Neural cell (in vitro differentiated cells): Measurements from ENCODE around the gene STPG4.

Experiments used
- EZH2 ChIP-seq: fragments of 200-600, 300-800 bp; shearing (Covaris generic), sonication (generic); IDR thresholded peaks from 2 replicates; pipeline ENCODE4 v1.6.1; 2014; ENCODE audit warnings: antibody characterized with exemption, low read length, borderline replicate concordance, mild to moderate bottlenecking; ENCODE audit not compliant: insufficient read depth, poor library complexity, severe bottlenecking
- MXI1 ChIP-seq: fragments of 450-650 bp; conservative IDR thresholded peaks from 2 replicates; pipeline ENCODE4 v1.6.1; 2014; ENCODE audit warnings: antibody characterized with exemption, mild to moderate bottlenecking; ENCODE audit not compliant: poor library complexity, severe bottlenecking
- TAF1 ChIP-seq: IDR thresholded peaks from 2 replicates; pipeline ENCODE4 v1.6.1; 2012; ENCODE audit warnings: low read depth
- TF ChIP-seq, protein P1 (sequence below): fragments of 450-650 bp; IDR thresholded peaks from 2 replicates; pipeline ENCODE4 v1.5.1; 2014; ENCODE audit warnings: antibody characterized with exemption, mild to moderate bottlenecking, moderate library complexity; ENCODE audit not compliant: poor library complexity, severe bottlenecking

DNA sequence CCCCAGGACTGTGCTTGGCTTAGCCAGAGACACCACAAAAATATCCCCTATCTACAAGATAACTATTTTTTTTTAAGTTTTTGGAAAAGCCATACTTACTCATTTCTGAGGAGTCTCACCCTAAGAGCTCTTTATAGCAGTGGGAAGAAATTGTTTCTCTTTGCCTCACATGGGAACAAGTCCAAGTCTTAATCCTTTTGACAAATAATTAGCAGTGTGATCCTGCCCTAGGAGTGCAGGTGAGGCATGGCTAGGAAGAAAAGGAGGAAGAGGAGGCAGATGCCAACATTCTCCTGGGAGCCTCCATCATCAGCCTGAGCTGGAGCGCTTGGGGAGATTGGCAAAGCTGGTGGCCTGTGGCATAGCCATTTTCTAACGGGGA lies 115.6 kb downstream of the STPG4 start:
- TF ChIP-seq, protein P1, sequence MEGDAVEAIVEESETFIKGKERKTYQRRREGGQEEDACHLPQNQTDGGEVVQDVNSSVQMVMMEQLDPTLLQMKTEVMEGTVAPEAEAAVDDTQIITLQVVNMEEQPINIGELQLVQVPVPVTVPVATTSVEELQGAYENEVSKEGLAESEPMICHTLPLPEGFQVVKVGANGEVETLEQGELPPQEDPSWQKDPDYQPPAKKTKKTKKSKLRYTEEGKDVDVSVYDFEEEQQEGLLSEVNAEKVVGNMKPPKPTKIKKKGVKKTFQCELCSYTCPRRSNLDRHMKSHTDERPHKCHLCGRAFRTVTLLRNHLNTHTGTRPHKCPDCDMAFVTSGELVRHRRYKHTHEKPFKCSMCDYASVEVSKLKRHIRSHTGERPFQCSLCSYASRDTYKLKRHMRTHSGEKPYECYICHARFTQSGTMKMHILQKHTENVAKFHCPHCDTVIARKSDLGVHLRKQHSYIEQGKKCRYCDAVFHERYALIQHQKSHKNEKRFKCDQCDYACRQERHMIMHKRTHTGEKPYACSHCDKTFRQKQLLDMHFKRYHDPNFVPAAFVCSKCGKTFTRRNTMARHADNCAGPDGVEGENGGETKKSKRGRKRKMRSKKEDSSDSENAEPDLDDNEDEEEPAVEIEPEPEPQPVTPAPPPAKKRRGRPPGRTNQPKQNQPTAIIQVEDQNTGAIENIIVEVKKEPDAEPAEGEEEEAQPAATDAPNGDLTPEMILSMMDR = no peak
- no peak for TF ChIP-seq MXI1
- TF ChIP-seq TAF1 = no peak
- TF ChIP-seq EZH2 = no peak
